Measurements from ENCODE around the gene PNKD. TPM values are rescaled to one million over a fixed set of nuclear protein-coding genes. Genes with fewer than 3 reads are reported as not detected.

Gene PNKD
- polyA plus RNA-seq, 2 of the 4 experiments (the other 2 are of a cell fraction) = 46.2 to 51.7 TPM

GRCh38 chr2:218277921-218278320, 7.6 kb downstream of the PNKD start:
- WGBS (ENCODE audit: missing lambda C conversion rate) = 76% methylated on average over 7 of the region's 7 CpGs
- Histone ChIP-seq H3K4me1 (peaks cover 3% of the 10 kb centered on the region), H3K4me3 (no peak overlapping the region), H3K27ac (no peak overlapping the region), H3K9me3 (no peaks in the 10 kb centered on the region), H3K4me2 (no peak overlapping the region)
- ATAC-seq (no peak), FAIRE-seq (no peak), DNase-seq (ENCODE audit: low read depth in 1 of 2, low spot score in 1 of 2) (no peak)
- POLR2A ChIA-PET = no interaction called here
- CTCF ChIA-PET = interaction anchor here (1.7 kb wide), 1 partner anchor 492 kb away, joined by 3 read pairs; no protein-coding TSS in a partner anchor
- no peak for TF ChIP-seq ZNF302 (CRISPR knock-in tag; IDR thresholded peaks at IDR 0.05)
- no peak for TF ChIP-seq FOSL2 (IDR thresholded peaks at IDR 0.05)
- no peak for TF ChIP-seq FOSL2 (CRISPR knock-in tag; IDR thresholded peaks at IDR 0.05)
- no peak for TF ChIP-seq USF2 (IDR thresholded peaks at IDR 0.05)
- TF ChIP-seq, protein P1, sequence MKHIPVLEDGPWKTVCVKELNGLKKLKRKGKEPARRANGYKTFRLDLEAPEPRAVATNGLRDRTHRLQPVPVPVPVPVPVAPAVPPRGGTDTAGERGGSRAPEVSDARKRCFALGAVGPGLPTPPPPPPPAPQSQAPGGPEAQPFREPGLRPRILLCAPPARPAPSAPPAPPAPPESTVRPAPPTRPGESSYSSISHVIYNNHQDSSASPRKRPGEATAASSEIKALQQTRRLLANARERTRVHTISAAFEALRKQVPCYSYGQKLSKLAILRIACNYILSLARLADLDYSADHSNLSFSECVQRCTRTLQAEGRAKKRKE (CRISPR knock-in tag; IDR thresholded peaks at IDR 0.05; ENCODE audit: low read depth) = no peak
- no peak for TF ChIP-seq KDM1A (IDR thresholded peaks at IDR 0.05; ENCODE audit: low read depth)
- no peak for TF ChIP-seq ESRRA (IDR thresholded peaks at IDR 0.05; ENCODE audit: borderline replicate concordance, low read length)
- TF ChIP-seq BCL3 (IDR thresholded peaks at IDR 0.05) = no peak
- TF ChIP-seq, protein P2, sequence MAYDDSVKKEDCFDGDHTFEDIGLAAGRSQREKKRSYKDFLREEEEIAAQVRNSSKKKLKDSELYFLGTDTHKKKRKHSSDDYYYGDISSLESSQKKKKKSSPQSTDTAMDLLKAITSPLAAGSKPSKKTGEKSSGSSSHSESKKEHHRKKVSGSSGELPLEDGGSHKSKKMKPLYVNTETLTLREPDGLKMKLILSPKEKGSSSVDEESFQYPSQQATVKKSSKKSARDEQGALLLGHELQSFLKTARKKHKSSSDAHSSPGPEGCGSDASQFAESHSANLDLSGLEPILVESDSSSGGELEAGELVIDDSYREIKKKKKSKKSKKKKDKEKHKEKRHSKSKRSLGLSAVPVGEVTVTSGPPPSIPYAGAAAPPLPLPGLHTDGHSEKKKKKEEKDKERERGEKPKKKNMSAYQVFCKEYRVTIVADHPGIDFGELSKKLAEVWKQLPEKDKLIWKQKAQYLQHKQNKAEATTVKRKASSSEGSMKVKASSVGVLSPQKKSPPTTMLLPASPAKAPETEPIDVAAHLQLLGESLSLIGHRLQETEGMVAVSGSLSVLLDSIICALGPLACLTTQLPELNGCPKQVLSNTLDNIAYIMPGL (CRISPR knock-in tag; IDR thresholded peaks at IDR 0.05; ENCODE audit: borderline replicate concordance) = no peak
- TF ChIP-seq HEYL (CRISPR knock-in tag; IDR thresholded peaks at IDR 0.05) = no peak
- TF ChIP-seq CBX8 (IDR thresholded peaks at IDR 0.05) = no peak
- TF ChIP-seq PHF8 (IDR thresholded peaks at IDR 0.05; ENCODE audit: borderline replicate concordance, low read depth) = no peak

GRCh38 chr2:218278531-218279360, 8.4 kb downstream of the PNKD start:
- TF ChIP-seq TFCP2L1 (CRISPR knock-in tag; IDR thresholded peaks at IDR 0.05) (no peak), CBX2 (IDR thresholded peaks at IDR 0.05; ENCODE audit: borderline replicate concordance, low read depth) (no peak)
- TF ChIP-seq, protein P2 (CRISPR knock-in tag; IDR thresholded peaks at IDR 0.05; ENCODE audit: borderline replicate concordance) = no peak
- DNase-seq (ENCODE audit: low read depth in 1 of 2, low spot score in 1 of 2) (no peak), ATAC-seq (no peak), FAIRE-seq (no peak)
- ChIA-PET CTCF (no interaction called here), POLR2A (no interaction called here)
- 87% methylated on average over 14 of the region's 16 CpGs for WGBS (ENCODE audit: missing lambda C conversion rate)
- Histone ChIP-seq H3K4me1 (no peaks in the 10 kb centered on the region), H3K4me3 (no peak overlapping the region), H3K9me3 (no peaks in the 10 kb centered on the region), H3K27ac (no peak overlapping the region), H3K4me2 (no peak overlapping the region)
